T-helper 17 cell (primary cell): ENCODE results near the gene NFIC. TPM values are rescaled to one million over a fixed set of nuclear protein-coding genes. Genes with fewer than 3 reads are reported as not detected.
"Not testable (repeated sequence)": the region's sequence is repeated elsewhere in the genome, so short reads cannot be mapped to it uniquely, and the experiment has no call there.

Experiments
- ATAC-seq: fragments of 150-1000 bp; cut with Tn5 transposase; 2 replicates; pipeline ENCODE4 v1.10.0; 2021; ENCODE audit warnings: mild to moderate bottlenecking, moderate library complexity
- DNase-seq, 3 donors: peaks; one replicate each; pipeline versions ENCODE4 v3.0.0 to v3.0.0-alpha.2; 2020 to 2021
- H3K9me3 ChIP-seq: one replicate; pipeline ENCODE4 v1.7.0; 2013; ENCODE audit warnings: low read length, mild to moderate bottlenecking; ENCODE audit not compliant: control insufficient read depth, poor library complexity, severe bottlenecking
- H3K27ac Mint-ChIP-seq: one replicate; pipeline ENCODE4 v1.8.0; 2022; ENCODE audit warnings: mild to moderate bottlenecking, moderate library complexity, mixed read lengths
- H3K27me3 Mint-ChIP-seq: one replicate; pipeline ENCODE4 v1.8.0; 2022; ENCODE audit warnings: mixed read lengths
- H3K36me3 Mint-ChIP-seq: one replicate; pipeline ENCODE4 v1.8.0; 2022; ENCODE audit warnings: low read depth, mixed read lengths
- H3K4me1 Mint-ChIP-seq: one replicate; pipeline ENCODE4 v1.8.0; 2022; ENCODE audit warnings: mild to moderate bottlenecking, mixed read lengths
- H3K4me3 Mint-ChIP-seq: one replicate; pipeline ENCODE4 v1.8.0; 2022; ENCODE audit warnings: mild to moderate bottlenecking, moderate library complexity, mixed read lengths
- total RNA-seq, 4 donors: library from RNA in 2 of 4; stranded (reverse) in 2 of 4; gene quantifications; one replicate each; pipeline ENCODE4 v1.2.3 and lab custom pipeline; 2022 to 2026

Gene NFIC
- total RNA-seq, 2 donors from 2014 or later: 29.0 to 29.3 TPM

DNA sequence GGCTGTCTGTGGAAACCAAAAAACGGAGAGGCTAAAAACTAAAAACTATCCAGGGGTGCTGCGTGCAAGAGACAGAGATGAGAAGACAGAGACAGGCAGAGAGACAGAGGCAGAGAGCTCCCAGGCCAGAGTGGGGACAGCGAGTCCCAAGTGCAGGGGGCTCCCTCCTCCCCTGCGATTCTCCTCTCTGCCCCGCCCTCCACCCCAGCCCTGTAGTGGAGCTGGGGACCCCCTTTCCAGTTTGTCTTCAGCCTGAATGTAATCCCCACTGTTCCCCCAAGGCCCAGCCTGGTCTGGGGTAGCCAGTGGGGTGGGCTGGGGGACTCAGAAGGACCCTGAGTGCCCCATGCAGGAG lies 2.0 kb downstream of the NFIC start:
- no peak for ATAC-seq
- Mint-ChIP-seq H3K4me3 (peak overlapping the region; percentile 66), H3K27ac (peak overlapping the region; percentile 93), H3K36me3 (no peaks in the 10 kb centered on the region), H3K4me1 (peaks cover 41% of the 10 kb centered on the region), H3K27me3 (no peaks in the 10 kb centered on the region)
- DNase-seq: no peak
- no peaks in the 10 kb centered on the region for H3K9me3 ChIP-seq

DNA sequence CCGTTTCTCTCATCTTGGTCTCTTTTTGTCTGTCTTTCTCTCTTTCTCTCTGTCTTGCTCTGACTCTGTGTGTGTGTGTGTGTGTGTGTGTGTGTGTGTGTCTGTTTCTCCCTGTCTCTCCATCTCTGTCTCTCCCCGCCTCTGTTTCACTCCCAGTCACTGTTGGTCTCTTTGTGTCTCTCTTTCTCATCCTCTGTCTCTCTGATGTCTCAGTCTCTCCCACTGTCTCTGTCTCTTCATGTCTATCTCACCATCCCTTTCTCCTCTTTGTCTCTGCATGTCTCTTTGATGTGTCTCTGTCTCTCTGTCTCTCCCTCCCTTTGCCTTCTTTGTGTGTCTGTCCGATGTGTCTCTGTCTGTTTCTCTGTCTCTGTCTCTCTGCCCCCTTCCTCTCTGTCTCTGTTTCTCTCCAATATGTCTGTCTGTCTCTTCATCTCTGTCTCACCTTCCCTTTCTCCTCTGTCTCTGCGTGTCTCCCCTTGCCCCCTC lies 2.5 kb downstream of the NFIC start:
- peak overlapping the region; percentile 66 for H3K4me3 Mint-ChIP-seq
- no peaks in the 10 kb centered on the region for H3K36me3 Mint-ChIP-seq
- no peaks in the 10 kb centered on the region for H3K27me3 Mint-ChIP-seq
- H3K27ac Mint-ChIP-seq: peak overlapping the region; percentile 93
- ATAC-seq (no peak), DNase-seq (no peak)
- H3K9me3 ChIP-seq: no peaks in the 10 kb centered on the region
- H3K4me1 Mint-ChIP-seq: peaks cover 45% of the 10 kb centered on the region

DNA sequence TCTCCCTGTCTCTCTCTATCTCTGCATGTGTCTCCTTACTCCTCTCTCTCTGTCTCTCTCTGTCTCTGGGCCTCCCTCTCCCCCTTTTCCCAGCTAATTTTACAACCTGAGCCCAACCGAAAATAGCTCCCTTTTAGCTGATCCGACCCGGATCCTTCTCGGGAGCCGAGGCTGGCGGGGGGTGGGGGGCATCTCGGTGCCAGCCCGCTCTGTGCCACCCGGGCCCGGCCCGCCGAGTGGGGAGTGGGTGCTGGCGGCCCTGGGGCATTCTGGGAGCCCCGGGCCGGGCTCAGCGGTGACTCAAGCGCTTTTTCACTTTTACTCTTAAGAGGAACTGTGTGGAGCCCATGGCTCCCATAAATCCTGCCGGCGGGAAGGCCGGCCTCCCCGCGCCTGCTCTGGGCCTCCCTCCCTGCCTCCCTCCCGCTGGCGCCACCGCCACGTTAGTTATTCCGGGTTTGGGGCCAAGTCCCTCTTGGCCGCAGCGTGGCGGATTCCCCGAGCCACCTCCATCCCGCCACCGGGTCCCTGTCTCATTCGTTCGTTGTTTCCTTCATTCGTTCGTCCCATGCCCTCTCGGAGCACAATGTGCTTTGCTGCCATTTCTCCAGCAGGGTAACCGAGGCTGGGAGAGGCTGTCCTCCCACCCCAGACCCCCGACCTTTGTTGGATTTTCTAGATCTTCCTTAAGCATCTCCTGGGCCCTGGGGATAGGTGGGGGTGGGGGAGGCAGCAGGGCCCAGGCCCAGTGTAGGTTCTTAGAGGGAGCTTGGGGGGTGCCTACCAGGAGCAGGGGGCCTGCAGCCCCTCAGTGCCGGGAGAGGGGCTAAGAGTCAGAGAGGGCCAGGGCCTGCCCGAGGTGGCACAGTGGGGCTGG lies 3.2 kb downstream of the NFIC start:
- no peaks in the 10 kb centered on the region for H3K9me3 ChIP-seq
- DNase-seq (no peak), ATAC-seq (no peak)
- Mint-ChIP-seq H3K4me1 (peaks cover 42% of the 10 kb centered on the region), H3K27ac (peak overlapping the region; percentile 93), H3K36me3 (no peaks in the 10 kb centered on the region), H3K4me3 (peak overlapping the region; percentile 66), H3K27me3 (no peaks in the 10 kb centered on the region)

DNA sequence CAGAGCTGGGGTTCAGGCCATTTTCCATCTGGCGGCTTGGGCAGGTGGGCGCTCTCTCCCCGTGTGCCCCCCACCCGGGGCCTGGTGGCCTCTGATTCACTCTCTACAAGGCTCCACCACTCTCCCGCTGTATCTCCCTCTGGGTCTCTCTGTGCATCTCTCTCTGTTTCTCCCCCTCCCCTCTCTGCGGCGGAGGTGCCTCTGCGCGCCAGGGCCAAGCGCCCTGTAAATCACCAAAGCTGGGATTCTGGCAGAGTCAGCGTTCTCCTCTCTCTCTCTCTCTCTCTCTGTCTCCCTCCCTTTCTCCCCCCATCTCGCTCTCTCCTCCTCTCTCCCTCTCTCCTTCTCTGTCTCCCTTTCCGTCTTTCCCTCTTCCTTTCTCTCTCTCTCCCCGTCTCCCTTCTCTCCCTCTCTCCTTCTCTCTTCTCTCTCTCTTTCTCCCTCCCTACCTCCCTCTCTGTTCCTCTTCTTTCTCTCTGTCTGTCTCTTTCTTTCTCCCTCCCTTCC lies 3.9 kb downstream of the NFIC start:
- Mint-ChIP-seq H3K4me3 (no peak overlapping the region), H3K27ac (peak overlapping the region; percentile 93), H3K27me3 (no peaks in the 10 kb centered on the region), H3K4me1 (peaks cover 38% of the 10 kb centered on the region), H3K36me3 (no peaks in the 10 kb centered on the region)
- no peaks in the 10 kb centered on the region for H3K9me3 ChIP-seq
- DNase-seq (no peak), ATAC-seq (no peak)

DNA sequence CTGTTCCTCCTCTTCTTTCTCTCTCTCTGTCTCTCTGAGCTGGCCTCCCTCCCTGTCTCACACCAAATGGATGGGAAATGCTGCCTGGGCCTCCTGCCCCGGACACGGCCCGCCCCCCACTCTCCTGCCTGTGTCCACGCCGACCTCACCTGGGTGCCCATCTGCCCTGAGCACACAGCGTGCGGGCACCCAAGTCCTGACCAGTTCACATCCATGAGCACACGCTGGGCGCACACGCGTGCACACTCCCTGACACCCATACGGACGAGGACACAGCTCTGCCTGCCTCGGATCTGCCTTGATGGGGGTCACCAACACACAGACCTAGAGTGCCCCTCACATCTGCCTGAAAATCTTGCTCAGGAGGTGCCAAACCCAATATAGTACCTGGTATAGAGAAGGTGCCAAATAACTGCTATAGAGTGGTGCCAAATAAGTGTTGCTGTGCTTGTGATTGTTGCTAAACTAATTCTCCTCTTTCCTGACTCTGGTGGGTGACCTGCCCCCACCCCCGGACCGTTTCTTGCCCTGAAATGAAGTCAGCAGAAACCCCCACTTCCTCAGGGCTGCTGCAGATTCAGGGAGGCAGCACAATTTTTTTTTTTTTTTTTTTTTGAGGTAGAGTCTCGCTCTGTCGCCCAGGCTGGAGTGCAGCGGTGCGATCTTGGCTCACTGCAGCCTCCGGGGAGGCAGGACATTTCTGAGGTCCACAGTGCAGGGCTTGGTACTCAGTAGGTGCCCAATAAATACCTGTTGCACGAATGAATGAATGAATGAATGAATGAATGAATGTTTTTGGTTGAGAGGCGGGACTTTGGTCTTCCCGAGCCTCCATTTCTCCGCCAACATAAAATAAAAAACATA lies 4.6 kb downstream of the NFIC start:
- no peak overlapping the region for H3K4me3 Mint-ChIP-seq
- H3K36me3 Mint-ChIP-seq: no peaks in the 10 kb centered on the region
- no peaks in the 10 kb centered on the region for H3K27me3 Mint-ChIP-seq
- H3K27ac Mint-ChIP-seq: peak overlapping the region; percentile 34
- DNase-seq (no peak), ATAC-seq (no peak)
- peaks cover 33% of the 10 kb centered on the region for H3K4me1 Mint-ChIP-seq
- H3K9me3 ChIP-seq: no peaks in the 10 kb centered on the region

DNA sequence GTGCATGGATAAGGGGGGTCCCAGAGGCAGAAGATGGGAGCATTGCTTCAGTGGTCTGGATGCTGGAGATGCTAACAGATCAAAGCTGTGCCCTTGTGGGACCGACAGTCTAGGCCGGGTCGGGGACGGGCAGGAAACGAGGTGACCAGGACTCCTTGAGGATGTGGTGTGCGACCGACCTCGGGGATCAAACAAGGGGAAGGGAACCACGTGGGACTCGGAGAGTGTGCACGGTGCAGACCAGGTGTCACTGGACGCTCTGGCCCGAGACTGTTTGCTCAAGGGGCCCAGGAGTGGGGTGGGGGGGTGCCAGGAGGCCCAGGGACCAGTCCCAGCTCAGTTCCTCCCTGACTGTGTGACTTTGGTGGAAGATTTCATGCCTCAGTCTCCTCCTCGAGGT lies 6.0 kb downstream of the NFIC start:
- no peaks in the 10 kb centered on the region for H3K36me3 Mint-ChIP-seq
- no peak overlapping the region for H3K4me3 Mint-ChIP-seq
- no peak for ATAC-seq
- H3K27me3 Mint-ChIP-seq: no peaks in the 10 kb centered on the region
- no peak for DNase-seq
- H3K9me3 ChIP-seq: no peaks in the 10 kb centered on the region
- H3K27ac Mint-ChIP-seq: peak overlapping the region; percentile 34
- H3K4me1 Mint-ChIP-seq: peaks cover 30% of the 10 kb centered on the region

DNA sequence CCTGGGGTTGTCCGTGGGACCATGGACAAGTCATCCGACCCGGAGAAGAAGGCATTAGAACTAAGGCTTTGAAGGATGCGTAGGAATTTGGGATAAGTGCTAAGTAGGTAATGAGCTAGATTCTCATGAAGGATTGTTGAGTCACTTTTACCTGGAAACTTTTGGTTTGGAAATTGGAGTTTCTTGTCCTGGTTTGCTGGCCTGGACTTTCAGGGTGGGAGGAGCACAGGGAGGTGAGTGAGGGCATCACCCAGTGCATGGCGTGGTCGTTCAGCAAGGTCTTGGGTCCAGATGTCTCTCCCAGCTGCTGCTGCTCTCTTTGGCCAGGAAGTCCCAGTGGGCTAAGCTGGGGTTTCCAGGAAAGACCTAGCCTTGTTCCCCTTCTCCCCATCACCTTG lies 7.6 kb downstream of the NFIC start:
- no peak for DNase-seq
- H3K36me3 Mint-ChIP-seq: no peaks in the 10 kb centered on the region

DNA sequence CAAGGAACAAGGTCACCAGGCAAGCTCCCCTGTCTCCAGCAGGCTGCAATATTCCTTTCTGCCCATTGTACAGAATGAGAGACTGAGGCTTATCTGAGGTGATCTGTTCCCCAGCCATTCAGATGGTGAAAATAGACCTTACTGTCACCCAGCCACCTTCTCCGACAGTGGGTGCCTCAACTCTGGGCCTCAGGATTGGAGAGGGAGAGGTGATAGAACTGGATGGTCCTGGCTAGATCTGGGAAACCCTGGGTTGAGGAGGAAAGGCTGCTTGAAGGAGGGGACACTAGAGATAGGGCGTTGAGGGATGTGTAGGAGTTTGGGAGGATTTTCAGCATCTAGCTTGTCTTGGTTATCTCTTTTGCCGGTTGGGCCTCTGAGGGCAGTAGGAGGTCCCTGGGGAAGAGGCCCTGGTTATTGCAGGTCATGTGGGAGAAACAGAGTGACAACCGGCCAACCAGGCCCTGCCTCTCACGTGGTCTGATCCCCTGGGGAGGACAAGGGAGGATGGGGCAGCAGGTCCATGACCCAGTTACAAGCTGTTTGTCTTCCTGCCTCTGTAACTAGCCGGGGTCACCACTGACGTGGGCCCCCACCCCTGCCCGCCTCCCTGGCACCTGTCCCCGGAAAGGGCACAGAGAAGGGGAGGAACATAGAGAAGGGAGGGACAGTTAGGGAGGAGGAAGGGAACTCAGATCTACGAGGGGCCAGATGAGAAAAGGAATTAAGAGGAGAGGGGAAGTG lies 8.2 kb downstream of the NFIC start:
- Mint-ChIP-seq H3K4me3 (no peak overlapping the region), H3K27me3 (no peaks in the 10 kb centered on the region), H3K27ac (no peak overlapping the region), H3K36me3 (no peaks in the 10 kb centered on the region), H3K4me1 (peaks cover 21% of the 10 kb centered on the region)
- ATAC-seq (no peak), DNase-seq (no peak)
- H3K9me3 ChIP-seq: no peaks in the 10 kb centered on the region

More for the DNA sequence above, 7.6 kb downstream of the NFIC start:
- peaks cover 24% of the 10 kb centered on the region for H3K4me1 Mint-ChIP-seq
- H3K27ac Mint-ChIP-seq: no peak overlapping the region
- H3K4me3 Mint-ChIP-seq: no peak overlapping the region
- no peaks in the 10 kb centered on the region for H3K27me3 Mint-ChIP-seq
- no peaks in the 10 kb centered on the region for H3K9me3 ChIP-seq
- no peak for ATAC-seq

DNA sequence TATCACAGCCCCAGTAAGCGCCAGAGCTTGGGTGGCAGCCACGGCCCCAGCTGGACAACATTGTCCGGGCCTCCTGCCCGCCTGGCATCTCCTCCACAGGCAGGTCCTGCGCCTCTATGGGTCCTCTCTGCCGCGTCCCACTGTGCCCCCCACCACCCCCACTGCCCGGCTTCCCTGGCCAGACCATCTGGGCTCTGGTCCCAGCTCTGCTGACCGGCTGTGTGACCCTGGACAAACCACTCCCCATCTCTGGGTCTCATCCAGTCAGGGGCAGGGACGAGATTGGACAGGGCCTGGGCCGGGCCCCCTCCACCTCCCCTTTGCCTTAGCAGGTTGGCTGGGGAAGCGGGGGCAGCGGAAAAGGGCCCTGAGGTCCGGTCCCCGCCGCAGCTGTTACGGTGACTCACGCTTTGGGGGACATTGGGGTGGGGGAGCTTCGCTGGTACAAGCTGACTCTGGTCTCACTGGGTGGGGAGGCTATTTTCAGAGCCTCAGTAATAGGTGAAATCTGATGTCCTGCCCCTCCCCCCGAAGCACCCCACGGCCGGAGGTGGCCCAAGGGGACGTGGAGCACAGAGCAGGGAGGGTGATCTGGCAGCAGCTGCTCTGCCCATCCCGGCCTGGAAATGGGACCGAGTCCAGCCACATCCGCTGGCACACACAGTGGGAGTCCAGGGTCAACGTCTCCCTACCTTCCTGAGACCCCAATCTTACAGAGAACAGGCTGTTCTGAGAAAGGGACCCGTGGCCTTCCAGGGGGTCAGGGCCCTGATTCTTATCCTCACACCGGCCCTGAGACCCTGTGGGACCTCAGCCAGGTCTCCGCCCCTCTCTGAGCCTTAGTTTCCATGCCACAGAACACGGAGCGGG lies 9.1 kb downstream of the NFIC start:
- H3K9me3 ChIP-seq: no peaks in the 10 kb centered on the region
- Mint-ChIP-seq H3K27ac (no peak overlapping the region), H3K27me3 (no peaks in the 10 kb centered on the region), H3K4me3 (no peak overlapping the region), H3K36me3 (no peaks in the 10 kb centered on the region), H3K4me1 (peaks cover 15% of the 10 kb centered on the region)
- ATAC-seq (no peak), DNase-seq (no peak)

DNA sequence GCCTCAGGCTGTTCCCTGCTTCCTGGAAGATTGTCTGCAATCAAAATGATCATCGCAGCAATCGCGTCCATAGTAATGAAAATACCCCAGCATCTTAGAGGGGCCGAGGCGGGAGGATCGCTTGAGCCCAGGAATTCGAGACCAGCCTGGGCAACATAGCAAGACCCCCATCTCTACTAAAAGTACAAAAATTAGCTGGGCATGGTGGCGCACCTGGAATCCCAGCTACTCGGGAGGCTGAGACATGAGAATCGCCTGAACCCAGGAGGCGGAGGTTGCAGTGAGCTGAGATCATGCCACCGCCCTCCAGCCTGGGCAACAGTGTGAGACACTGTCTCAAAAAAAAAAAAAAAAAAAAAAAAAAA lies 9.7 kb downstream of the NFIC start:
- H3K4me1 Mint-ChIP-seq, H3K4me3 Mint-ChIP-seq, H3K27ac Mint-ChIP-seq, H3K27me3 Mint-ChIP-seq, H3K9me3 ChIP-seq, H3K36me3 Mint-ChIP-seq, ATAC-seq, DNase-seq: not testable (repeated sequence)

DNA sequence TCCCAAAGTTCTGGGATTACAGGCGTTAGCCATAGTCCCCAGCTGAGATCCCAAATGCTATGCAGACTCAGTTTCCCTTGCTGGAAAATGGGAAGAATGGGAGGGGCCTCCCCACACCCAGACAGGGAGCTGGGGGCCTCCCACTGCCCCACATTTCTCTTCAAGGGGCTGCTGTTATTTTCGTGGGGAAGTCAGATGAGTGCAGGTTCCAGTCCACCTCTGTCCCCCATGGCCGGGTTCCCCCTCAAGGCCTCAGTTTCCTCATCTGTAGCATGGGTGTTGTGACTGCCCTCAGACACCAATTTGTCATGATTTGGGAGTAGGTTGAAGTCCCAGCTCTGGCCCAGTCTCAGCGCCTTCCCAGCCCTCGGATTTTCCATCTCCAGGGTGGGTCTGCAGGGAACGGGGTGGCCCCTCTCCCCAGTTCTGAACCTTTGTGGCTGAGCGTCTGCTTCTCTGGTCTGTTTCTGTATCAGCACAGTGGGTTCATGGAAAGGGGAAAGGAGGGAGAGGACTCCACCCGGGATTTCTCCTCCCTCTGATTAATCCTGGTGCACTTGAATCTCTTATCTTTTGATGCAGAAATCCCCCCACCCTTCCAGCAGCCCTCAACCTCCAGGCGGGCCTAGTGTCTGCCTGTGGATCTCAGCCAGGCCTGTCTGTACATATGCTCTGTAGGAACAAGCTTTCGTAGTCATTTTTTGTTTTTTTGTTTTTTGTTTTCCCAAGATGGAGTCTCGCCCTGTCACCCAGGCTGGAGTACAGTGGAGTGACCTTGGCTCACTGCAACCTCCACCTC lies 12.2 kb downstream of the NFIC start:
- DNase-seq (no peak), ATAC-seq (no peak)
- Mint-ChIP-seq H3K4me1 (peaks cover 20% of the 10 kb centered on the region), H3K36me3 (peaks cover 7% of the 10 kb centered on the region), H3K27ac (no peak overlapping the region), H3K4me3 (no peak overlapping the region), H3K27me3 (no peaks in the 10 kb centered on the region)
- H3K9me3 ChIP-seq: no peaks in the 10 kb centered on the region

DNA sequence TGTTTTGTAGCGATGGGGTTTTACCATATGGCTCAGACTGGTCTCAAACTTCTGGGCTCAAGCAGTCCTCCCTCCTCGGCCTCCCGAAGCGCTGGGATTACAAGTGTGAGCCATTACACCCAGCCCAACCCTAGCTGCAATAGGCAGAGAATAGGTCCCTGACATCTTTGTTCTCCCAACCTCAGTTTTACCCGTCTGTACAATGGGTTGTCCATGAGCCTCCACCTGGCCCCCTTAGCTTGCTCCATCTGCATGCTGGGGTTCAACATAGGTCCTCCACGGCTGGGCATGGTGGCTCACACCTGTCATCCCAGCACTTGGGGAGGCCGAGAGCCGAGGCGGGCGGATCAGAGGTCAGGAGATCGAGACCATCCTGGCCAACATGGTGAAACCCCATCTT lies 14.4 kb downstream of the NFIC start:
- H3K4me1 Mint-ChIP-seq: peaks cover 25% of the 10 kb centered on the region
- ATAC-seq (no peak), DNase-seq (no peak)
- no peaks in the 10 kb centered on the region for H3K27me3 Mint-ChIP-seq
- H3K4me3 Mint-ChIP-seq: no peak overlapping the region
- H3K9me3 ChIP-seq: no peaks in the 10 kb centered on the region
- H3K36me3 Mint-ChIP-seq: peaks cover 7% of the 10 kb centered on the region
- H3K27ac Mint-ChIP-seq: no peak overlapping the region
